ENCODE results near the gene HTRA1.

- no peak for TF ChIP-seq CTCF (conservative IDR thresholded peaks at IDR 0.05 in 1 of 2, IDR thresholded peaks at IDR 0.05 in 1 of 2; ENCODE audit: low read depth in 1 of 2, low read length in 2 of 2)
- no peak for TF ChIP-seq EZH2 (IDR thresholded peaks at IDR 0.05; ENCODE audit: low read length, missing control alignments)
Observed at GRCh38 chr10:122500194-122500593, 38.8 kb downstream of the HTRA1 start.
